GM12878 (cell line): Measurements from ENCODE around the gene ANAPC16. TPM values are rescaled to one million over a fixed set of nuclear protein-coding genes. Genes with fewer than 3 reads are reported as not detected.

Experiments used
- BACH1 ChIP-seq: fragments of 450-650 bp; IDR thresholded peaks from 2 replicates; pipeline ENCODE4 v1.6.1; 2017; ENCODE audit warnings: mild to moderate bottlenecking, borderline replicate concordance
- BCL3 ChIP-seq: IDR thresholded peaks from 2 replicates; pipeline ENCODE4 v1.6.1; 2011; ENCODE audit warnings: borderline replicate concordance, low read depth, mild to moderate bottlenecking, moderate library complexity, low read length; ENCODE audit not compliant: insufficient read depth, poor library complexity, severe bottlenecking
- BHLHE40 ChIP-seq, 2 experiments: fragments of 450-650 bp in 1 of 2; IDR thresholded peaks; 2 replicates each; pipeline ENCODE4 v1.6.1; 2011 to 2017; ENCODE audit warnings: low read depth in 2 of 2, borderline replicate concordance in 1 of 2, improper control_type of control experiment in 1 of 2, low read length in 1 of 2, mild to moderate bottlenecking in 1 of 2
- CEBPB ChIP-seq, 2 experiments: fragments of 150-350 bp in 1 of 2; IDR thresholded peaks; 2 replicates each; pipeline ENCODE4 v1.6.1; 2012 to 2014; ENCODE audit warnings: low read depth in 2 of 2, low read length in 2 of 2, borderline replicate concordance in 1 of 2, inconsistent platforms in 1 of 2
- CHD1 ChIP-seq: IDR thresholded peaks from 2 replicates; pipeline ENCODE4 v1.6.1; 2012; ENCODE audit warnings: low read depth, low read length, improper control_type of control experiment
- EED ChIP-seq: sonication (generic); IDR thresholded peaks from 2 replicates; pipeline ENCODE4 v1.6.1; 2016; ENCODE audit warnings: antibody characterized with exemption, low read depth
- EGR1 ChIP-seq, 2 experiments: IDR thresholded peaks; 1 replicate in 1 of 2; 2 replicates in 1 of 2; pipeline ENCODE4 v1.6.1; 2011 to 2012; ENCODE audit warnings: low read depth in 2 of 2, low read length in 2 of 2, borderline replicate concordance in 1 of 2, mild to moderate bottlenecking in 1 of 2, moderate library complexity in 1 of 2
- HDGF ChIP-seq: fragments of 450-650 bp; IDR thresholded peaks from 2 replicates; pipeline ENCODE4 v1.6.1; 2016; ENCODE audit warnings: antibody characterized with exemption
- LARP7 ChIP-seq: fragments of 450-650 bp; IDR thresholded peaks from 2 replicates; pipeline ENCODE4 v1.6.1; 2017; ENCODE audit warnings: mild to moderate bottlenecking
- MEF2B ChIP-seq: fragments of 450-650 bp; IDR thresholded peaks from 2 replicates; pipeline ENCODE4 v1.6.1; 2018; ENCODE audit warnings: mild to moderate bottlenecking, moderate library complexity; ENCODE audit not compliant: partially characterized antibody, poor library complexity, severe bottlenecking
- NR2F1 ChIP-seq: fragments of 450-650 bp; conservative IDR thresholded peaks from 2 replicates; pipeline ENCODE4 v1.6.1; 2017; ENCODE audit warnings: mild to moderate bottlenecking
- POLR2A ChIP-seq: IDR thresholded peaks from 2 replicates; pipeline ENCODE4 v1.6.1; 2011; ENCODE audit warnings: low read depth, mild to moderate bottlenecking, low read length
- POLR2AphosphoS5 ChIP-seq: IDR thresholded peaks from 2 replicates; pipeline ENCODE4 v1.6.1; 2011; ENCODE audit warnings: mild to moderate bottlenecking, low read length, inconsistent platforms
- PRDM15 ChIP-seq: fragments of 450-650 bp; formaldehyde crosslinking; IDR thresholded peaks from 2 replicates; pipeline ENCODE4 v1.4.0; 2020; ENCODE audit warnings: mild to moderate bottlenecking, moderate library complexity
- RELA ChIP-seq: fragments of 450-650 bp; IDR thresholded peaks from 2 replicates; pipeline ENCODE4 v1.8.0; 2014; ENCODE audit warnings: borderline replicate concordance; ENCODE audit not compliant: partially characterized antibody
- SMAD1 ChIP-seq: fragments of 450-650 bp; IDR thresholded peaks from 2 replicates; pipeline ENCODE4 v1.6.1; 2018; ENCODE audit warnings: mild to moderate bottlenecking, low read depth; ENCODE audit not compliant: partially characterized antibody
- SREBF2 ChIP-seq: IDR thresholded peaks from 2 replicates; pipeline ENCODE4 v1.6.1; 2012; ENCODE audit warnings: mild to moderate bottlenecking, low read length
- ZBED1 ChIP-seq: IDR thresholded peaks from 2 replicates; pipeline ENCODE4 v1.6.1; 2016; ENCODE audit warnings: borderline replicate concordance
- ZBTB33 ChIP-seq: fragments of 450-650 bp; IDR thresholded peaks from 2 replicates; pipeline ENCODE4 v1.6.1; 2017; ENCODE audit warnings: mild to moderate bottlenecking
- polyA plus RNA-seq, 11 experiments: library from polyadenylated mRNA; depleted of rRNA in 4 of 11; unstranded in 6 of 11; stranded (reverse) in 5 of 11; fragments of >200 nt; fragmentation: Nextera tagmentation in 4 of 11; fragmentation: Illumina TruSeq in 1 of 11; extraction: Ambion mirVana in 4 of 11; extraction: Trizol in 1 of 11; gene quantifications; 1 replicate in 1 of 11; 2 replicates in 10 of 11; pipeline versions ENCODE4 v1.2.1 to v1.2.3, GENCODE V29; 2011 to 2016; ENCODE audit warnings: inconsistent platforms in 2 of 11, missing spikeins in 2 of 11, low read depth in 1 of 11
- total RNA-seq, 4 experiments: library from RNA; depleted of rRNA in 3 of 4; stranded (reverse); fragments of >200 nt in 3 of 4; fragmentation: Illumina TruSeq in 1 of 4; extraction: Trizol in 1 of 4; gene quantifications; 2 replicates each; pipeline versions ENCODE4 v1.2.1 to v1.2.3, GENCODE V29; 2013 to 2021
- TF ChIP-seq, protein P1 (sequence below): IDR thresholded peaks from 2 replicates; pipeline ENCODE4 v1.6.1; 2011; ENCODE audit warnings: borderline replicate concordance, low read depth, mild to moderate bottlenecking, moderate library complexity, mixed read lengths, low read length; ENCODE audit not compliant: insufficient read depth; ENCODE audit errors: extremely low read length

ANAPC16 gene
- total and polyA plus RNA-seq, 10 of the 15 experiments (the other 5 are each of a cell fraction or from before 2014, with no cell fraction given), result 66.9 to 208 (median 134) TPM

GRCh38 chr10:72273410-72274212, 57.8 kb downstream of the ANAPC16 start, which contains the start of gene DDIT4 (continued):
- TF ChIP-seq, protein P1, sequence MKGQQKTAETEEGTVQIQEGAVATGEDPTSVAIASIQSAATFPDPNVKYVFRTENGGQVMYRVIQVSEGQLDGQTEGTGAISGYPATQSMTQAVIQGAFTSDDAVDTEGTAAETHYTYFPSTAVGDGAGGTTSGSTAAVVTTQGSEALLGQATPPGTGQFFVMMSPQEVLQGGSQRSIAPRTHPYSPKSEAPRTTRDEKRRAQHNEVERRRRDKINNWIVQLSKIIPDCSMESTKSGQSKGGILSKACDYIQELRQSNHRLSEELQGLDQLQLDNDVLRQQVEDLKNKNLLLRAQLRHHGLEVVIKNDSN, result no peak
- TF ChIP-seq POLR2A (peak; percentile 100), NR2F1 (peak; percentile 60), POLR2AphosphoS5 (peak; percentile 100), PRDM15 (CRISPR knock-in tag) (peak; percentile 30; the same call in 1 of the 2 replicates), EGR1 (IDR thresholded peaks at IDR 0.05; ENCODE audit: borderline replicate concordance in 1 of 2, low read depth in 2 of 2, low read length in 2 of 2) (peak in 1 of 2 experiments; percentile 42; a peak in 1 of 3 replicates), SREBF2 (no peak), HDGF (peak; percentile 77), BHLHE40 (IDR thresholded peaks at IDR 0.05; ENCODE audit: borderline replicate concordance in 1 of 2, low read depth in 2 of 2, low read length in 1 of 2) (peak; percentile 83 to 92), ZBED1 (peak; percentile 72; the same call in 1 of the 2 replicates), EED (peak; percentile 61; the same call in 1 of the 2 replicates), RELA (peak; percentile 82), BCL3 (peak; percentile 40), LARP7 (peak; percentile 89), MEF2B (peak; percentile 5), CEBPB (IDR thresholded peaks at IDR 0.05; ENCODE audit: borderline replicate concordance in 1 of 2, low read depth in 2 of 2, low read length in 2 of 2) (no peak), ZBTB33 (peak; percentile 55; the same call in 1 of the 2 replicates), BACH1 (peak; percentile 97), CHD1 (peak; percentile 89), SMAD1 (peak; percentile 97)
